H1 (cell line): Measurements from ENCODE around the gene EMP3. TPM values are rescaled to one million over a fixed set of nuclear protein-coding genes. Genes with fewer than 3 reads are reported as not detected.

Source experiments
- CHD2 ChIP-seq: IDR thresholded peaks from 2 replicates; pipeline ENCODE4 v1.6.1; 2012; ENCODE audit warnings: low read length, improper control_type of control experiment
- GTF2F1 ChIP-seq: IDR thresholded peaks from 2 replicates; pipeline ENCODE4 v1.6.1; 2012; ENCODE audit warnings: low read depth, low read length, improper control_type of control experiment, borderline replicate concordance
- HDAC2 ChIP-seq, 2 experiments: fragments of 300-600 bp in 1 of 2; sonication (generic) in 1 of 2; IDR thresholded peaks; 2 replicates each; pipeline ENCODE4 v1.6.1; 2011 to 2012; ENCODE audit warnings: low read depth in 2 of 2, low read length in 2 of 2, mild to moderate bottlenecking in 2 of 2, moderate library complexity in 2 of 2, borderline replicate concordance in 1 of 2, inconsistent platforms in 1 of 2
- KDM4A ChIP-seq: IDR thresholded peaks from one replicate; pipeline ENCODE4 v1.7.1; 2012; ENCODE audit warnings: low read depth, mild to moderate bottlenecking, moderate library complexity, low read length, inconsistent platforms; ENCODE audit not compliant: severe bottlenecking
- SIN3A ChIP-seq, 2 experiments: IDR thresholded peaks in 1 of 2; conservative IDR thresholded peaks in 1 of 2; 2 replicates each; pipeline ENCODE4 v1.6.1; 2011 to 2012; ENCODE audit warnings: low read length in 2 of 2, improper control_type of control experiment in 1 of 2, low read depth in 1 of 2, mild to moderate bottlenecking in 1 of 2
- polyA plus RNA-seq, 7 experiments: library from polyadenylated mRNA; depleted of rRNA in 3 of 7; stranded (reverse) in 5 of 7; unstranded in 2 of 7; fragments of >200 nt in 5 of 7; fragments of 200-250 nt in 2 of 7; gene quantifications; 1 replicate in 5 of 7; 2 replicates in 1 of 7; 4 replicates in 1 of 7; pipeline versions ENCODE4 v1.2.1 to v1.2.3, GENCODE V29; 2011 to 2013; ENCODE audit warnings: missing spikeins in 2 of 7, mixed read lengths in 2 of 7
- total RNA-seq: library from RNA; stranded (reverse); fragmentation: NEBNext Ultra II Directional; extraction: Animal tissue kit (Norgen Biotek cat#: 25700); gene quantifications from 2 replicates; pipeline ENCODE4 v1.2.1, GENCODE V29; 2021

Gene EMP3
- total and polyA plus RNA-seq, 2 of the 8 experiments (the other 6 are each of a cell fraction or from before 2014, with no cell fraction given) = 18.4 to 87.8 TPM

GRCh38 chr19:48302600-48302959, 22.8 kb upstream of the EMP3 start (continued):
- TF ChIP-seq HDAC2 (IDR thresholded peaks at IDR 0.05; ENCODE audit: borderline replicate concordance in 1 of 2, low read depth in 2 of 2, low read length in 2 of 2) (no peak), GTF2F1 (no peak), SIN3A (conservative IDR thresholded peaks at IDR 0.05 in 1 of 2, IDR thresholded peaks at IDR 0.05 in 1 of 2; ENCODE audit: low read depth in 1 of 2, low read length in 2 of 2) (no peak), CHD2 (no peak), KDM4A (no peak)
